Activated CD4-positive, alpha-beta T cell treated with anti-CD3 and anti-CD28 coated beads for 48 hours (primary cell): ENCODE data around the gene UGT1A3.
"Not testable (repeated sequence)": the region's sequence is repeated elsewhere in the genome, so short reads cannot be mapped to it uniquely, and the experiment has no call there.

Experiments used
- DNase-seq: peaks from one replicate; pipeline ENCODE4 v3.0.0-alpha.2; 2020

Gene UGT1A3

DNA sequence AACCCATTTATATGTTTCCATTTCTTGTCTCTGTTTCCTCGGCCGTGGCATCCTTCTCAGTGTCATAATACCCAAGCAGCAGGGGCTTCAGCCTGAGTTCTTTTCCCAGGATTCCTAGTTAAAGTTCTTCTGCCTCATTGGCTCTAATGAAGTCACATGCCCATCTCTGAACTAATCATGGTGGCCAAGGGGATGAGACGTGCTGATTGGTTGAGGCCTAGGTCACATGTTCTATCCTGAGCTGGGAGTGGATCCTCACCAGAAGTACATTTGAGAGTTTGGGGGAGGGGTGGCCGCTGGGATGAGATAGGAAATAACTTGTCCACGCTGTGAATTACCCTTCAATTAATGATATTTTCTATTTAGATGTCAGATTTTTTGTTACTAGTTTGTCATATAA lies 19.9 kb upstream of the UGT1A3 start:
- no peak for DNase-seq

GRCh38 chr2:233711312-233712008 lies 17.4 kb upstream of the UGT1A3 start:
- peak; percentile 78 for DNase-seq

DNA sequence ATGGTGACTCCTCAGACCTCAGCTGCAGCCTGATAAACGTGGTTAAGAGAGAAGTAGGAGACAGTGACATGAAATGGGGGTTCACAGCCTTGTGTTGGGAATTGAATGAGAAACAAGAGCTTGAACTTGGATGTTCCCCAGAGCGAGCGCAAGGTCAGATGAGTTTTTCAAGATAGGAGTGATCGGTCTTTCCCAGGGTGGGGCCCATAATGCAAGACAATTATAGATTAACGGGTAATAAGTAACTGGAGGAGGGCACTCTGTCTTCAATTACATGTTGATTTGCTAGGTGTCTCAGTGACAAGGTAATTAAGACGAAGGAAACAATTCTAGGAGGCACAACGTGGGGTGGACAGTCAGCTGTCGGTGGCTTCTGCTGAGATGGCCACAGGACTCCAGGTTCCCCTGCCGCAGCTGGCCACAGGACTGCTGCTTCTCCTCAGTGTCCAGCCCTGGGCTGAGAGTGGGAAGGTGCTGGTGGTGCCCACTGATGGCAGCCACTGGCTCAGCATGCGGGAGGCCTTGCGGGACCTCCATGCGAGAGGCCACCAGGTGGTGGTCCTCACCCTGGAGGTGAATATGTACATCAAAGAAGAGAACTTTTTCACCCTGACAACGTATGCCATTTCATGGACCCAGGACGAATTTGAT lies 16.1 kb upstream of the UGT1A3 start, which contains the start of gene UGT1A5:
UGT1A5 (plus strand) TSS at position 297 of the 651 bp plus-strand sequence; CDS start at position 382, 85 bp downstream.
- DNase-seq, result no peak

- no peak for DNase-seq
Measured at GRCh38 chr2:233713262-233713615, 15.6 kb upstream of the UGT1A3 start.

DNA sequence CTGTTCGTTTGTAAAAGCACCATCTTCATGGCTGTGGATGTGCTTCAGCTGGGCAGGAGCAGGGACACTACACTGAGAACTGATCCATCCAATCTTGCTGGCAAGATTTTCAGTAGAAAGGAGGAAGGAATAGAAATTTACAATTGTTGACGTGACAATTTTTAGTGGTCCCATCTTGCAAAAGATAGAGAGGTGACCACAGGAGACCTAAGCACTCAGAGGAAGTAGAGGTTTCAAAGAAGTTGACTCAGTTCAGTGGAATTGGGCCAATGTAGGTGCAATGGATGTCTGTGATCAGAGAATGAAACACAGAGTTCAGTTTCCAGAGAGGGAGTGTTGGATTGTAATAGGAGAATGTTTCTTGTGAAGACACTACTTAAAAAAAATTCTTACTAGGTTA lies 14.7 kb upstream of the UGT1A3 start:
- DNase-seq, result no peak

GRCh38 chr2:233718552-233718951 lies 10.3 kb upstream of the UGT1A3 start, which contains the start of gene UGT1A4:
Gene UGT1A4 (plus strand): TSS chr2:233718736. CDS start chr2:233718821, 85 bp downstream.
- DNase-seq, result no peak

DNA sequence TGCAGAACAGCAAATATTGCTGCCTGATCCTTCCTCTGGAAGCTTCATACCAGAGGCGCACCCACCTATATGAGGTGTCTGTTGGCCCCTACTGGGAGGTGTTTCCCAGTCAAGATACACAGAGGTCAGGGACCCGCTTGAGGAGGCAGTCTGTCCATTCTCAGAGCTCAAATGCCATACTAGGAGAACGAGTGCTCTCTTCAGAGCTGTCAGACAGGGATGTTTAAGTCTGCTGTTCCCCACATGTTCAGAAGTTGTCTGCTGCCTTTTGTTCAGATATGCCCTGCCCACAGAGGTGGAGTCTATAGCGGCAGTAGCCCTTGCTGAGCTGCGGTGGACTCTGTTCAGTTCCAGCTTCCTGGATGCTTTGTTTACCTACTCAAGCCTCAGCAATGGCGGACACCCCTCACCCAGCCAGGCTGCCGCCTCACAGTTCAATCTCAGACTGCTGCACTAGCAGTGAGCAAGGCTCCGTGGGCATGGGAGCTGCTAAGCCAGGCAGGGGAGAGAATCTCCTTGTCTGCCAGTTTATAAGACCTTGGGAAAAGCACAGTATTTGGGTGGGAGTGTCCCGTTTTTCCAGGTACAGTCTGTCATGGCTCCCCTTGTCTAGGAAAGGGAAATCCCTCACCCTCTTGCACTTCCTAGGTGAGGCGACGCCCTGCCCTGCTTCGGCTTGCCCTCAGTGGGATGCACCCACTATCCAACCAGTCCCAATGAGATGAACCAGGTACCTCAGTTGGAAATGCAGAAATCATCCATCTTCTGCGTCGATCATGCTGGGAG lies 8.2 kb downstream of the UGT1A3 start:
- not testable (repeated sequence) for DNase-seq

- no peak for DNase-seq
Measured at GRCh38 chr2:233740870-233741269, 12.0 kb downstream of the UGT1A3 start.

GRCh38 chr2:233743464-233744259 lies 14.8 kb downstream of the UGT1A3 start:
- no peak for DNase-seq

GRCh38 chr2:233745073-233745755 lies 16.4 kb downstream of the UGT1A3 start:
- no peak for DNase-seq

DNA sequence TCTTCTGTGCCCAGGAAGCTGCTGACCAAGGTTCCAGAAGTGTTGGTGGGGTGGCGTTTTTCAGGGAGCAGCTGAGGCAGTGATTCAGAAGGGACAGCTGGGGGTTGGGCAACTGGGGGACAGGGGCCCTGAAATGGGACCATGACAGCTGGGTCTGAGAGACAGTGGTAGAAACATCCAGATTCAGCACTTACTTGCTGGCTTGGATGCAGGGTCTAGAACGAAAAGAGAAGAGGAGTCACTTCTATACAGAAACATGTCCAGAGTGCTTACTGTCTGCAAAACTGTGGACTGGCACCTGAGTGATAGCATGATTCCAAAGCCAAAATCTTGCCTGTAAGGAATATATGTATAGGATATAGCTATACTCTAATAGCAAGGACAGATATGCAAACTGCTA lies 17.0 kb downstream of the UGT1A3 start:
- not testable (repeated sequence) for DNase-seq

GRCh38 chr2:233746475-233747282 lies 17.8 kb downstream of the UGT1A3 start:
- no peak for DNase-seq

- no peak for DNase-seq
Measured at GRCh38 chr2:233747283-233747544, 18.4 kb downstream of the UGT1A3 start.

DNA sequence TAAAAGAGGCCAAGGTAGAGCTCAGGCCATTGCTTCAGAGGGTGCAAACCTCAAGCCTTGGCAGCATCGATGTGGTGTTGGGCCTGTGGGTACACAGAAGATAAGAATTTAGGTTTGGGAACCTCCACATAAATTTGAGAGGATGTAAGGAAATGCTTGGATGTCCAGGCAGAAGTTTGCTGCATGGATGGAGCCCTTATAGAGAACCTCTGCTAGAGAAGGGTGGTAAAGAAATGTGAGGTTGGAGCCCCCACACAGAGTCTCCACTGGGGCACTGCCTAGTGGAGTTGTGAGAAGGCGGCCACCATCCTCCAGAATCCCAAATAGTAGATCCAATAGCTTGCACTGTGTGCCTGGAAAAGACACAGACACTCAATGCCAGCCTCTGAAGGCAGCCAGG lies 21.8 kb downstream of the UGT1A3 start:
- DNase-seq, result not testable (repeated sequence)

GRCh38 chr2:233751212-233752009 lies 22.6 kb downstream of the UGT1A3 start:
- DNase-seq, result not testable (repeated sequence)

GRCh38 chr2:233754872-233755611 lies 26.2 kb downstream of the UGT1A3 start:
- DNase-seq, result no peak

GRCh38 chr2:233756429-233757081 lies 27.7 kb downstream of the UGT1A3 start:
- DNase-seq, result no peak

DNA sequence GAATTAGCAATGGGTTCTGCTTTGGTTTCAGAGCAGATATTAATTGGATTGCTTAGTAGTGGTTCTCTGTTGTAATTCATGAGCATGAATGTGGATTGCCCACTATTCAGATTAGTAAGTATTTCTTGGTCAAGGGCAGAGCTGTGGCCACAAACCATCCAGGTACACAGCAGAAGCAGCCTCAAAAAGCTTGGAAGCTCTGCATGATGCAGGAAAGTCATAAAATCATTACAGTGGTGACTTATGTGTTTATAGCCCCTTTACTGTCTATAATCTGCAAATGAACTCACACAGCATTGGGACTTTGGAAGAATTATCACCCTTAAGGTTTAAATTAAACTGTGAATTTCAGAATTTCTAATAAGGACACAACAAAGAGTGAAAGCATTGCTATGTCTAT lies 29.3 kb downstream of the UGT1A3 start:
- DNase-seq, result no peak

DNA sequence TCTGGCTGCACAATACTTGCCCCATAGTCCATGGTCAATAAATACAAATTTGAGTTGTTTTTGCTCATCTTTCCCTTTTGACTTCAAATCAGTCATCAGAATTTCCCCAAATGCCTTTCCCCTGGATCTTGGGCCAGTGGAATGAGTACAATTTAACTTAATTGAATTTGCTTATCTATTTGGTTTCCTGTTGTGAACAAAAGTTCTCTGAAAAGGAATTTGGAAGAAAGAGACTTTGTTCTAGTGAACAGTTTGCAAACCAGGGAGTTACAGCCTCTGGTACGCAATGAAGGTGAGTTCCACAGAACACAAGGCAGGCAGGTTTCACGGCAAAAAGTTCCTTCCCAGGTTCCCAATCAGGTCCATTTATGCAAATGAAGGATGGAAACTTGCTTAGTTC lies 30.0 kb downstream of the UGT1A3 start:
- DNase-seq, result no peak
